Transverse colon (tissue), 4 donors: Measurements from ENCODE around the gene EHBP1. TPM values are rescaled to one million over a fixed set of nuclear protein-coding genes. Genes with fewer than 3 reads are reported as not detected.

Experiments
- DNase-seq: peaks from one replicate; pipeline ENCODE4 v3.0.0-alpha.2; 2019
- H3K27ac ChIP-seq, 4 donors: fragments of 200-600 bp; sonication (generic); 2 replicates each; pipeline ENCODE4 v1.5.1; 2016 to 2018; ENCODE audit warnings: inconsistent platforms in 4 of 4
- H3K27me3 ChIP-seq: fragments of 200-600 bp; sonication (generic); 2 replicates; pipeline ENCODE4 v1.5.1; 2017; ENCODE audit warnings: inconsistent platforms
- H3K36me3 ChIP-seq, 4 donors: fragments of 200-600 bp; sonication (generic); 2 replicates each; pipeline ENCODE4 v1.5.1; 2017 to 2019; ENCODE audit warnings: inconsistent platforms in 4 of 4
- H3K4me1 ChIP-seq, 4 donors: fragments of 200-600 bp; sonication (generic); 2 replicates each; pipeline ENCODE4 v1.5.1; 2017 to 2020; ENCODE audit warnings: inconsistent platforms in 4 of 4
- H3K4me3 ChIP-seq, 4 donors: fragments of 200-600 bp; sonication (generic); 1 replicate in 1 of 4; 2 replicates in 3 of 4; pipeline versions ENCODE4 v1.5.1 to v1.6.1; 2017 to 2019; ENCODE audit warnings: inconsistent platforms in 4 of 4
- H3K9me3 ChIP-seq, 2 donors: fragments of 200-600 bp; sonication (generic); 2 replicates each; pipeline ENCODE4 v1.5.1; 2017 to 2019; ENCODE audit warnings: inconsistent platforms in 2 of 2
- EP300 ChIP-seq: sonication (generic); formaldehyde crosslinking; IDR thresholded peaks from one replicate; pipeline ENCODE4 v1.6.1; 2017; ENCODE audit warnings: antibody characterized with exemption, low read depth
- POLR2A ChIP-seq: fragments of 450-650 bp; IDR thresholded peaks from one replicate; pipeline ENCODE4 v1.6.1; 2016; ENCODE audit warnings: antibody characterized with exemption, mild to moderate bottlenecking, moderate library complexity
- POLR2AphosphoS5 ChIP-seq, 3 donors: sonication (generic); formaldehyde crosslinking; IDR thresholded peaks; one replicate each; pipeline ENCODE4 v1.6.1; 2016; ENCODE audit warnings: antibody characterized with exemption in 3 of 3
- WGBS, 2 donors: methylation state at CpG; one replicate each; pipeline ENCODE4 v1.1.5; 2018; ENCODE audit warnings: low coverage in 1 of 2; 5-methylcytosine and 5-hydroxymethylcytosine counted together
- in situ Hi-C, 4 donors: fragments of 200-750 bp; cut with MboI; loops; one replicate each; pipeline versions ENCODE4 v1.15.0 to v1.15.1; 2017; ENCODE audit warnings: low sequenced_read_pairs in 3 of 4, low pct_ligation_motif_present in 1 of 4, low pct_unique_long_range_greater_than_20kb in 1 of 4
- intact Hi-C: fragments of 100-400 bp; cut with DNase I; formaldehyde crosslinking; loops from one replicate; pipeline ENCODE4 v1.15.1; 2023; ENCODE audit warnings: low total_unique reads
- total RNA-seq, 4 donors: library from RNA; depleted of rRNA; stranded (reverse); fragments of >200 nt; gene quantifications; one replicate each; pipeline ENCODE4 v1.1.0, GENCODE V29; 2016
- TF ChIP-seq, protein P1 (sequence below), 5 experiments: fragments of 200-600 bp in 3 of 5; fragments of 450-650 bp in 2 of 5; sonication (generic) in 3 of 5; IDR thresholded peaks; 1 replicate in 2 of 5; 2 replicates in 3 of 5; pipeline ENCODE4 v1.5.1; 2016 to 2017; ENCODE audit warnings: antibody characterized with exemption in 5 of 5, inconsistent platforms in 3 of 5, mild to moderate bottlenecking in 2 of 5, moderate library complexity in 1 of 5

Gene EHBP1
- total RNA-seq, 4 donors from 2014 or later = 41.1 to 69.4 (median 47.0) TPM

DNA sequence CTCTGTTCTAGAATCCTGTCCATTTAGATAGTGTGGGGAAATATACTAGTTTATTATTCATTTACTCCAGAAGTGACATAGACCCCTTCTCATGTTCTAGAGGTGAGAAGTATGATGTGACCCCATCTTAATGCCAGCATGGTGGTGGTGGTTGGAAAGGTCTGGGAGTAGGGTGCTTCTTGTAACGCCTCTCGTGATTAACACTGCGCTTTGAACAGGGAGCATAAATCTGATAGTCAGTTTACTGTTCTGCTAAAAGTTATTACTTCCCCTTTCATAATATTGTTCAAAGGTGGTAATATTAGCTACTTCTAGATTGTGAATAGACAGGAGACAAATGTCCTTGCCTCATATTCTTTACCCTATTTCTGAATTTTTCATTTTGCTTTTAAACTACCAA is 35.6 kb downstream of the EHBP1 start:
- H3K27ac ChIP-seq = no peak overlapping the region
- 86 to 87% methylated on average over 2 to 3 of the region's 3 CpGs for WGBS, 2 donors
- in situ Hi-C loops = no loop called here
- no peaks in the 10 kb centered on the region for H3K9me3 ChIP-seq
- no peak overlapping the region for H3K4me3 ChIP-seq
- no peaks in the 10 kb centered on the region for H3K27me3 ChIP-seq
- no peaks in the 10 kb centered on the region for H3K36me3 ChIP-seq
- TF ChIP-seq POLR2A (no peak), EP300 (no peak), POLR2AphosphoS5 (IDR thresholded peaks at IDR 0.05) (no peak)
- TF ChIP-seq, protein P1, sequence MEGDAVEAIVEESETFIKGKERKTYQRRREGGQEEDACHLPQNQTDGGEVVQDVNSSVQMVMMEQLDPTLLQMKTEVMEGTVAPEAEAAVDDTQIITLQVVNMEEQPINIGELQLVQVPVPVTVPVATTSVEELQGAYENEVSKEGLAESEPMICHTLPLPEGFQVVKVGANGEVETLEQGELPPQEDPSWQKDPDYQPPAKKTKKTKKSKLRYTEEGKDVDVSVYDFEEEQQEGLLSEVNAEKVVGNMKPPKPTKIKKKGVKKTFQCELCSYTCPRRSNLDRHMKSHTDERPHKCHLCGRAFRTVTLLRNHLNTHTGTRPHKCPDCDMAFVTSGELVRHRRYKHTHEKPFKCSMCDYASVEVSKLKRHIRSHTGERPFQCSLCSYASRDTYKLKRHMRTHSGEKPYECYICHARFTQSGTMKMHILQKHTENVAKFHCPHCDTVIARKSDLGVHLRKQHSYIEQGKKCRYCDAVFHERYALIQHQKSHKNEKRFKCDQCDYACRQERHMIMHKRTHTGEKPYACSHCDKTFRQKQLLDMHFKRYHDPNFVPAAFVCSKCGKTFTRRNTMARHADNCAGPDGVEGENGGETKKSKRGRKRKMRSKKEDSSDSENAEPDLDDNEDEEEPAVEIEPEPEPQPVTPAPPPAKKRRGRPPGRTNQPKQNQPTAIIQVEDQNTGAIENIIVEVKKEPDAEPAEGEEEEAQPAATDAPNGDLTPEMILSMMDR (IDR thresholded peaks at IDR 0.05) = no peak
- intact Hi-C loops = no loop called here
- no peak for DNase-seq
- H3K4me1 ChIP-seq = peaks cover 0 to 53% (median 10%) of the 10 kb centered on the region in 4 donors

DNA sequence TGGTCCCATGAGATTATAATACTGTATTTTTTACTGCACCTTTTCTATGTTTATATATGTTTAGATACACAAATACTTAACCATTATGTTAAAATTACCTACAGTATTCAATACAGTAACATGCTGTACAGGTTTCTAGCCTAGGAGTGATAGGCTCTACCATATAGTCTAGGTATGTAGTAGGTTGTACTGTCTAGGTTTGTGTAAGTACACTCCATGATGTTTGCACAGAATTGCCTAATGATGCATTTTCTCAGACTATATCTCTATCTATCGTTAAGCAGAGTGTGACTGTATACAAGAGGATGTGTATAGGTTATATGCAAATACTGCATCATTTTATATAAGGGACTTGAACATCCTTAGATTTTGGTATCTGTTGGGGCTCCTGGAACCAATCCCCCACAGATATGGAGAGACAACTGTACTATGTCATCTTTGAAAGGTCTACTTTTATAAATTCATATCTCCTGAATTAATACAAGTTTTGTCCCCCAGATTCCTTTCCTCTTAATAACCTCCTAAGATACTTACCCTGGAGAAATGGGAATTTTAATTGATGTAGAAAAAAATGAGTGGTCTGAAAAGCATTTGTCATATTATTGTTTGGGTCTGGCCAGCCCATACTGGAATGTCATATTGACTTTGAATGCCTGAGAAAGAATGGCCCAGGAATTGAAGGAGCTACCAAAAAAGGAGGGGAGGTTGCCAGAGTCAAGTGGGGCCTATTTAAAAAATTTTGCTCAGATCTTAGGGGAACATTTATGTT is 36.6 kb downstream of the EHBP1 start:
- peaks cover 3 to 54% (median 8%) of the 10 kb centered on the region in 4 donors for H3K4me1 ChIP-seq
- DNase-seq = no peak
- in situ Hi-C loops = no loop called here

DNA sequence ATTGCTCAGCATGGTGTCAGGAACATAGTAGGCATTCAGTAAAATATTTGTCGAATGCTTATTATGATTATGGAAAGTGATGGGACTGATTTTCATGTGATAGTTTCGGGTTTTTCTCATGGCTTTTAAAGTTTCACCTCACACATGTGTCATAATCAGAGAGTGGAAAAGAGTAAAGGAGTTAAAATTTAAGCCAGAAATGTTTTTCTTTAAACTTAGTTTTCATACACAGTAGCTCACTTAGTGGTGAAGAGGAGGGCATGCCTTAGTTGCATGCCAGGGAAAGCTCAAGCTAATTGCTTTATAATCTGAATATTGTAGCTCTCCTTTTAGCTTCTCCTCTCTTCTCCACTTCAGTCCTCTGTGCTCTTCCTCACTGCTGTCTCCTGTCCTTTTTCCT is 38.0 kb downstream of the EHBP1 start:
- H3K9me3 ChIP-seq = no peaks in the 10 kb centered on the region
- no peak overlapping the region for H3K4me3 ChIP-seq
- H3K27ac ChIP-seq = no peak overlapping the region
- in situ Hi-C loops (no loop called here), intact Hi-C loops (no loop called here)
- H3K27me3 ChIP-seq = no peaks in the 10 kb centered on the region
- peaks cover 2 to 54% (median 9%) of the 10 kb centered on the region in 4 donors for H3K4me1 ChIP-seq
- no peaks in the 10 kb centered on the region for H3K36me3 ChIP-seq
- TF ChIP-seq EP300 (no peak), POLR2A (no peak), POLR2AphosphoS5 (IDR thresholded peaks at IDR 0.05) (no peak)
- TF ChIP-seq, protein P1 (IDR thresholded peaks at IDR 0.05) = no peak
- DNase-seq = no peak
- WGBS, 2 donors = 60 to 95% methylated on average over 1 to 2 of the region's 2 CpGs

More for the DNA sequence above, 36.6 kb downstream of the EHBP1 start:
- Histone ChIP-seq H3K36me3 (no peaks in the 10 kb centered on the region), H3K9me3 (no peaks in the 10 kb centered on the region), H3K4me3 (no peak overlapping the region), H3K27me3 (no peaks in the 10 kb centered on the region), H3K27ac (no peak overlapping the region)
- 93 to 100% methylated on average over 1 of the region's 1 CpG for WGBS, 2 donors
- TF ChIP-seq, protein P1 (IDR thresholded peaks at IDR 0.05) = no peak
- TF ChIP-seq EP300 (no peak), POLR2A (no peak), POLR2AphosphoS5 (IDR thresholded peaks at IDR 0.05) (no peak)
- intact Hi-C loops = no loop called here

DNA sequence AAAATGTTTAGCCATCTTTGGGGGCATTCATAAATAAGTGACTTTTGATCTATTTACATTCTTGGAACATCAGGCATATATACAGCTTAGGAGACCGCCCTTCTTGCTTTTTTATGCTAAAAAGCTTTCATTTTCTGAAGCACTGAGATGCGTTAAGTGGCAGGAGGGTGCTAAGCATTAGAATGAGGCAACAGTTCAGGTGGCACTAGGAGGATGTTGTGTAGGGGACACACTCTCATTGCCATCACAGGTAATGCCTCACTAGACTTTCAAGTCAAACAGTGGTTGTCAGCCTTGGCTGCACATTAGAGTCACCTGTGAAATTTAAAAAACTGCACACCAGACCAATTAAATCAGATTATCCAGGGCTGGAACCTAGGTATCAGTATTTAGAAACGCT is 39.1 kb downstream of the EHBP1 start:
- Histone ChIP-seq H3K36me3 (no peaks in the 10 kb centered on the region), H3K4me1 (peaks cover 2 to 49% (median 9%) of the 10 kb centered on the region in 4 donors), H3K27ac (no peak overlapping the region), H3K27me3 (no peaks in the 10 kb centered on the region), H3K4me3 (no peak overlapping the region), H3K9me3 (no peaks in the 10 kb centered on the region)
- no peak for TF ChIP-seq POLR2A
- no peak for TF ChIP-seq POLR2AphosphoS5 (IDR thresholded peaks at IDR 0.05)
- no peak for TF ChIP-seq EP300
- TF ChIP-seq, protein P1 (IDR thresholded peaks at IDR 0.05) = no peak
- in situ Hi-C loops (no loop called here), intact Hi-C loops (no loop called here)
- WGBS, 2 donors = 94 to 100% methylated on average over 2 to 3 of the region's 3 CpGs
- DNase-seq = no peak
